IPS-15b (cell line): ENCODE results near the gene ERN1.

Experiments
- H3K27me3 ChIP-seq: one replicate; pipeline ENCODE4 v1.6.1; 2013; ENCODE audit warnings: low read length; ENCODE audit not compliant: control insufficient read depth, insufficient read depth
- H3K36me3 ChIP-seq: one replicate; pipeline ENCODE4 v1.6.1; 2013; ENCODE audit warnings: low read length; ENCODE audit not compliant: control insufficient read depth, insufficient read depth
- H3K4me1 ChIP-seq: one replicate; pipeline ENCODE4 v1.6.1; 2013; ENCODE audit warnings: mild to moderate bottlenecking, low read length; ENCODE audit not compliant: control insufficient read depth, insufficient read depth
- H3K4me3 ChIP-seq: one replicate; pipeline ENCODE4 v1.5.1; 2013; ENCODE audit warnings: low read depth, low read length
- H3K9ac ChIP-seq: one replicate; pipeline ENCODE4 v1.6.1; 2013; ENCODE audit warnings: low read depth, mild to moderate bottlenecking, low read length
- H3K9me3 ChIP-seq: one replicate; pipeline ENCODE4 v1.6.1; 2013; ENCODE audit warnings: mild to moderate bottlenecking, low read length; ENCODE audit not compliant: control insufficient read depth, insufficient read depth

ERN1 gene

DNA sequence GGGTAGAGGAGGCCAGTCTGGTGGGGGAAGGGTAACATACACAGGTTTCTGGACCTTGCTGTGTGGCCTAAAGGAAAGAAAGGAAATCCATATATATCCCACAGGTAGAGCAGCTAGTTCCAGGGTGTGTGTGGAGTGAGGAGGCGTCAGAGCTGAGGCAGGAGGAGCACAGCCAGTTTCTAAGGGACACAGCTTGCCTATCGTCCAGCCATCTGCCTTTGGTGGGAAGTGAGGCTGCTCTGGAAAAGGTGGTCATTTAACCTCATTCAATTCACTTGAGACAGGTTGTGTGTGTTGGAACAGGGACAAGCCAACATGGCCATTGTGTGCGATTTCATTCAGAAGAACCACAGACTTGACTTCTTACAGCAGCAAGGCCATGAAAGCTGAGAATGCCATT lies 36.9 kb upstream of the ERN1 start:
- H3K9me3 ChIP-seq, result no peaks in the 10 kb centered on the region
- no peaks in the 10 kb centered on the region for H3K27me3 ChIP-seq
- H3K36me3 ChIP-seq, result peaks cover 9% of the 10 kb centered on the region
- H3K9ac ChIP-seq, result no peak overlapping the region
- H3K4me1 ChIP-seq, result no peaks in the 10 kb centered on the region
- no peak overlapping the region for H3K4me3 ChIP-seq

DNA sequence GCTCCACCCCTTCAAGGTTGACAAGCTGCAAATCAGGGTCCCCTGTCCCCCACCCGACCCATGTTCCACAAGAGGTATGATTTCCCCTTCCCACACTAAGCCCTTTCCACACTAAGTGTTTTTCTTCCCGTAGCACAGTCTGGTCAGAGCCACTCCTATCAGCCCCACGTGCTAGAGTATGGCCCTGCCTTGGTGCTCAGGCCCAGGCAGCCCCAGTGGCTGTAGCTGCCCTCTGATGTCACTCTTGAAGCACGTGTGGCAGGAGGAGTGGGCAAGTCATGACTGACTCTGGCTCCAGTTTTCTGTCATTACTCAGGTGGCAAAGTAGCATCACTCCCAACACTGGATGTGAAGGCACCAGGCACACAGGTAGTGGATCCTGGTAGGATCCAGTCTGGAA lies 35.4 kb upstream of the ERN1 start:
- Histone ChIP-seq H3K9ac (no peak overlapping the region), H3K36me3 (peaks cover 7% of the 10 kb centered on the region), H3K9me3 (no peaks in the 10 kb centered on the region), H3K27me3 (no peaks in the 10 kb centered on the region), H3K4me3 (no peak overlapping the region), H3K4me1 (no peaks in the 10 kb centered on the region)

DNA sequence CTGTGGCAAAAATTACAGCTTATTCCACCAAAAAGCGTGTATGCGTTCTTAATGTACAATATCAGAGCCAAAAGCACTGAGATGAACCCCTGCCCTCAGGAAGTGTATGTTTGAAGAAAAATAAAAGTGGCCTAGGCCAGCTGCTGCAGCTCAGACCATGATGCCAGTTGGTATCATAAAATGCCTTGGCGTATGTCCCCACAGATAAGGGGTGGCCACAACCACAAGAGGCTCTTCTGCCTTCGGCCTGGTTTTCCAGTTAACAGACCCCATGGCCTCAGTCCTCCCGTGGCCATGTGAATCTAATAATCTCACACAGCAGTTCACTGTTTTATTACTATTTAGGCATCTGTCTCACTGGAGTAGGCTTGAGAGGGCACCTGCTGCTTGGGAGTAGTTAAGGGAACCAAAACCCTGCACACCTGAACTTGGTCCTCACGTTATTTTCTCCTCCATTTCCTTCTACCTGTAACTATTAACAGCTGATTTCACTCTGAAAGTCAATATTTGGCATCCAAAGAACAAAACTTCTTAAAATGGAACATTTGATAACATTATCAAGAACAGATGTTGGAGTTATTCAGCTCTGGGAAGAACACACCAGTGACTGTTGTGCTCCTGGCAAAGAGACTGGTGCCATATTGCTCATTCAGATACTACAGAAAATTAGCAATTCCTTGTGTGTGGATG lies 34.8 kb upstream of the ERN1 start:
- H3K4me3 ChIP-seq, result no peak overlapping the region
- H3K27me3 ChIP-seq, result no peaks in the 10 kb centered on the region
- H3K9ac ChIP-seq, result no peak overlapping the region
- H3K36me3 ChIP-seq, result peaks cover 7% of the 10 kb centered on the region
- H3K4me1 ChIP-seq, result no peaks in the 10 kb centered on the region
- no peaks in the 10 kb centered on the region for H3K9me3 ChIP-seq

DNA sequence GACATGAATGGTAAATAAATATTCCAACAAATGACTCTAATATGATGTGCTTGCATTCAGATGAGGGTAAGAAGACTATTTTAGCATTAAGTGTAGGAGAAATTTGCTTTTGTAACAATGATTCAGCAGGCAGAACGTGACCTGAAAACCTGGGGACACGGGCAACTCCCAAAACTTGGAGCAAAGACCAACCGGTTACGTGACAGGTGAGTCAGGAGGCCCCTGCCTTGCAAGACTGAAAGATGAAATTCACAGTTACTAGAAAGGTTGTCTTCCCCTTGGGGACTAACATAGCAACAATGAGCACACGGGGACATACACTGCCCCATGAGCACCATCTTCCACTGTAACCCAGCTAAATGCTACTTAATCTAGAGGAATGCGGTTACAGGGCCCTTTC lies 33.5 kb upstream of the ERN1 start:
- no peaks in the 10 kb centered on the region for H3K27me3 ChIP-seq
- H3K4me3 ChIP-seq, result no peak overlapping the region
- no peak overlapping the region for H3K9ac ChIP-seq
- no peaks in the 10 kb centered on the region for H3K4me1 ChIP-seq
- peaks cover 7% of the 10 kb centered on the region for H3K36me3 ChIP-seq
- H3K9me3 ChIP-seq, result no peaks in the 10 kb centered on the region

DNA sequence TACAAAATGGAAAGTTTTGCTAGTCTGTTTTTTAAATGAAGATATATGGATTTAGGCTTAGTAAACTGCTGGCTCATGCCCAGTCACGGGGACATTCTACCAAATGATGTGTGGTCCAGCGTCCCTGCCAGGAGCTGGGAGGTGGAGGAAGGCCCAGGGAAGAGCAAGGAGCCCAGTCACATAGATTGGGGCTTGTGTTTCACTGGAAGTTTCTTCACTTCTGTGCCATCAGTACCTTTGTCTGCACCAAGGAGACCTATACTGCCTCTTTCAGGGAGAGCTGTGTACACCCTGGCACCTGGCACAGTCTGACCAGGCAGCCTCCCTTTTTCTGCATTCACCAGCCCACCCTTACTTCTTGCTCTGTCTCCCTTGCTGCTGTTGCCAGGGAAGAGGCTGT lies 32.6 kb upstream of the ERN1 start:
- H3K36me3 ChIP-seq, result peaks cover 7% of the 10 kb centered on the region
- H3K9ac ChIP-seq, result no peak overlapping the region
- peaks cover 6% of the 10 kb centered on the region for H3K4me1 ChIP-seq
- H3K4me3 ChIP-seq, result no peak overlapping the region
- H3K9me3 ChIP-seq, result no peaks in the 10 kb centered on the region
- no peaks in the 10 kb centered on the region for H3K27me3 ChIP-seq

DNA sequence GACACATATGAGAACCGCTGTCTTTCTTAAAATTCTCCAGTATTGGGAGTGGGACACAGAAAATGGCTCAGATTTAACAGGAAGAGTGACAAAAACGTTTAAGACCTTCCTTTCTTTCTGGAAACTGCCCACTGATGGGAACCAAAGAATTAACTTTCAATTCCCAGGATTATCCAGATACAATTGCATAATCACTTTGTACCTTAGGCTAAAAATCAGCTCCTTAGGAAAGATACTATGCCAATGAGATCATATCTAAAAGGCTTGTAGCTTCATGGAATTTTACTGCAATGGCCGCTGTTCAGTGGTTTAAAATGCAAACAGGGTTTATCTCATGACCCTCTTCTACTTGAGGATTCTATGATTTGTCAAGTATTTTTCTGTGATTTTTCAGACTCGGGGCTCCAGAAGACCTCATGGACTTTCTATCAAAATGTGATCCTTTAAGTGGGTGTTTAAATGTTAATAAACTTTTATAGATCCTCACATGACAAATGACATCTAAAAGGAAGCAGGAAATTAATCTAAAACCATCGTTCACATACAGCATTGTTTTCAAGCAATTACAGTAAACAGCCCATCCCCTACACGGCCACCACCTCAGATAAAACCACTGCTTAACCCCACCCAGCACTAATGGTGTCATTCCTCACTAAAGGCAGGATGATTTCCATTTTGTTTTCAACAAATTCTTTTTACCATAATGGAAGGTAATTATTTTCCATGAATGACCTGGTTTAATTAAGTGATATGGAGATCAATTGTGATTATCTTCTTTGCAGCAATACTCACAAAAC lies 31.6 kb upstream of the ERN1 start:
- Histone ChIP-seq H3K9me3 (no peaks in the 10 kb centered on the region), H3K27me3 (no peaks in the 10 kb centered on the region), H3K36me3 (peaks cover 7% of the 10 kb centered on the region), H3K4me1 (peaks cover 7% of the 10 kb centered on the region), H3K9ac (no peak overlapping the region), H3K4me3 (no peak overlapping the region)

DNA sequence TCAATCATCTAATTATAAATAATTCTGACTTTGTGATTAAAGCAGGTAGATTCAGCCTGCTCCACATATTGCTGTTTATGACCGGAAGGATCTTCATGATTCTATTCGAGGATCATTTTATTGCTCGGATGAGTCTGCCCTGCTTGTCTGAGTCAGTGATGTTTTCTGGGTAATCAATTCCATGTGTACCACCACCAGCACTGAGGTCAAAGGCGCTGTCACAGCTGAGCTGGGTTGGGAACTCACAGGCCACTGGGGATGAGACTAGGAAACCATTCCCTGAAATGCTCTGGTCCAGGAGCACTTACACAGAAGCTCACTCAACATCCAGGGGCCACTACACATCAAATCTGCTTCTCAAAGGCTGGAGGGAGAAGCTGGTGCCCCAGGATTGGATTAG lies 30.4 kb upstream of the ERN1 start:
- H3K36me3 ChIP-seq, result peaks cover 3% of the 10 kb centered on the region
- no peak overlapping the region for H3K4me3 ChIP-seq
- H3K4me1 ChIP-seq, result peaks cover 7% of the 10 kb centered on the region
- no peaks in the 10 kb centered on the region for H3K9me3 ChIP-seq
- no peaks in the 10 kb centered on the region for H3K27me3 ChIP-seq
- H3K9ac ChIP-seq, result no peak overlapping the region

DNA sequence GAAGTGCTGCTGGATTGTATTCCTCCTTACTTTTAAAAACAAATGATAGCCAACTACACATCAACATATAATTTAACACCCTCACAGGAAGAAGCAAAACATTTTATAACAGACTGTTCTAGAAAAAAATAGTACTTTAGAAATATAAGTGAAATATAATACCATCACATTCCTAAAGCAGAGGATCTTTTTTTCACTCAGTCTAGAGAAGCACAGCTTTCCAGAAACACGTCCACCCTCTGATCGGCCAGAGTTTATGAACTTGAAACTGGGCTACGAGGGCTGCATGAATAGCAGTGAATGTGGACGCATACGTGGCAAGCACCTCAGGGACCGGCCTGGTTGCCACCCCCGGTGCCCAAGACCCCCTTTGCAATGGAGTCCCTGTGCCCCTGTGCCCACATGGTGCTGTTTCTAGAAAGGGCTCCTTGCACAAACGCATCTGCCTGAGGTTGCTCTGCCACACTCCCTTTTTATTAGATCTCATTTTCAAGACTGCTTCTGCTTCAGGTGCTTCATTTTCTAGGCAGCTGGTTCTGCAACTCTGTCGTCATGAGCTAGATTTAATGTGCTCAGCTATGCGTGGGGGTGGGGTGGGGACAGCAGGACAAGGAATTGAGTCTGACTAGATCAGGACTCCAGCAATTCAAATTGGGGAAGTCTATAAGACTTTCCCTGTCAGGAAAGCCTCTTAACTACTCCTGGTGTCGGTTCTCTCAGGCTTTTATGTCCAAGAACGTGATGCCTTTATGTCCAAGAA lies 29.1 kb upstream of the ERN1 start:
- Histone ChIP-seq H3K9ac (no peak overlapping the region), H3K9me3 (no peaks in the 10 kb centered on the region), H3K4me3 (no peak overlapping the region), H3K27me3 (no peaks in the 10 kb centered on the region), H3K36me3 (no peaks in the 10 kb centered on the region), H3K4me1 (peaks cover 7% of the 10 kb centered on the region)

DNA sequence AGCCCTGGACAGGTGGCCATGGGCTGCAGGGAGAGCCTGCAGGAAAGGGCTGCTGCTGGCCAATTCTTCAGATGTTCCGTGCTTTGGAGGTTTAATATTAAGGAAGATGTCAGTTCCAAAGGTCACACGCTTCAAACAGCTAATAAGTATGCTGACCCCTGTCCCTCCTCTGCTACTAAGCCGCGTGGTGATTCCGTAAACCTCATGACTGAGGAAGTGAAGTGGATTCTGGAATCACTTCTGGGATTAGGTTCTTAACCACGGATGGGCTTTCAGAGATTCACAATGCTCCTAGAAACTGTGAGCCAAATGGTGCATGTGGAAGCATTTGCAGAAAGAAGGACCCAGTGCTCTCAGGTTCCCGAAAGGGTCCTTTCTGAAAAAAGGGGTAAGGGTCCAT lies 28.5 kb upstream of the ERN1 start:
- Histone ChIP-seq H3K4me1 (peaks cover 7% of the 10 kb centered on the region), H3K4me3 (no peak overlapping the region), H3K9ac (no peak overlapping the region), H3K9me3 (no peaks in the 10 kb centered on the region), H3K27me3 (no peaks in the 10 kb centered on the region), H3K36me3 (no peaks in the 10 kb centered on the region)

DNA sequence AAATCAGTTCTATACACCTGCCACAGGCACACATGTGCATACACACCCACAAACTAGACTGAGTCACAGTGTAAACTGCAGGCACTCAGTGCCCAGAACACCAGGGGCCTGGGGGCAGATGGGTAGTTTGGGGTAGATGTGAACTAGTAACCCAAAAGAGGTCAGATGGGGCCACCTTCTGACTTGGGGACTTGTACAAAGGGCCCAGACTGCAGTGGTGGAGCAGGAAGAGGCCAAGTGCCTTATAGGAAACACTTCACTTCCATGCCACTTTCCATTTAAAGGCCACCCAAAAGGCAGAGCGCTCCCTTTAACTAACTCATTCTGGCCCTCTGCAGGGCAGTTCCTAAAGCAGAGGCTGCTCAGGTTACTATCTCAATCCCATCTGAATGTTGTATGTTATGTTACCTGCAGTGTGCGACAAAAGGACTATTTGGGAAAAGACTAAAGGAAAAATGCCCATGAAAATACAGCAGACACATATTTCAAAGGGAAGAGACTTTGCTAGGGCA lies 27.8 kb upstream of the ERN1 start:
- H3K27me3 ChIP-seq, result no peaks in the 10 kb centered on the region
- H3K36me3 ChIP-seq, result no peaks in the 10 kb centered on the region
- H3K4me1 ChIP-seq, result peaks cover 7% of the 10 kb centered on the region
- H3K9me3 ChIP-seq, result no peaks in the 10 kb centered on the region
- no peak overlapping the region for H3K4me3 ChIP-seq
- no peak overlapping the region for H3K9ac ChIP-seq

DNA sequence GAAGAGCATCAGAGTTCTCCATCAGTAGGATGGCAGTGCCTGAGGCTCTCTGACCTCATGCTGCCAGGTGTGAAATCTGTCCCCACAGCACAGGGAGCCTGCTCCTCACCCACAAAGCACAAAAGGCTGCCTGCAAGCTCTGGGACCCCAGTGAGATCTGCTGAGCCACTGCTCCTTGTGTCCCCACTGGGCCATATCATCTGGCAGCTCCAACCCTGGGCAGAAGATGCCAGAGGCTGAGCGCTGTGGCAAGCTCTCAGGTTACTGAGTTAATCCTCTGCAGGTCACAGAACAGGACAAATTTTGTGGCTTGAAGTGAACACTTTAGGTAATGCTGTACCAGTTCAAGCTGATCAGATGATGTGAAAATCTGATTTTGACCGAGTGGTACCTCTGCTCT lies 26.7 kb upstream of the ERN1 start:
- peaks cover 7% of the 10 kb centered on the region for H3K4me1 ChIP-seq
- no peak overlapping the region for H3K4me3 ChIP-seq
- H3K9me3 ChIP-seq, result no peaks in the 10 kb centered on the region
- no peaks in the 10 kb centered on the region for H3K27me3 ChIP-seq
- H3K9ac ChIP-seq, result no peak overlapping the region
- no peaks in the 10 kb centered on the region for H3K36me3 ChIP-seq
